ENCODE data around the gene DSTN. TPM values are rescaled to one million over a fixed set of nuclear protein-coding genes. Genes with fewer than 3 reads are reported as not detected.

The DSTN gene
- total RNA-seq, 1 experiment from 2014 or later: 110 TPM

GRCh38 chr20:17608701-17609497 lies 39.0 kb downstream of the DSTN start:
- no peaks in the 10 kb centered on the region for H3K9me3 Mint-ChIP-seq (ENCODE audit: low read depth, unreplicated experiment)
- no peaks in the 10 kb centered on the region for H3K27me3 Mint-ChIP-seq (ENCODE audit: unreplicated experiment)
- no peak for TF ChIP-seq CTCF (IDR thresholded peaks at IDR 0.05; ENCODE audit: unreplicated experiment)
- intact Hi-C loops (cut with micrococcal nuclease; ENCODE audit: unreplicated experiment): loop anchor here (5.0 kb wide), 1 partner anchor 72 kb away; no protein-coding TSS in a partner anchor
- H3K36me3 Mint-ChIP-seq (ENCODE audit: insufficient read depth, unreplicated experiment): peaks cover 11% of the 10 kb centered on the region
- peaks cover 7% of the 10 kb centered on the region for H3K4me1 Mint-ChIP-seq (ENCODE audit: low read depth, unreplicated experiment)
- CTCF ChIA-PET: no interaction called here
- no peak overlapping the region for H3K27ac Mint-ChIP-seq (ENCODE audit: unreplicated experiment)
- no TSS peak for BruUV-seq (replicated peaks)
- H3K4me3 Mint-ChIP-seq (ENCODE audit: low read depth, unreplicated experiment): no peak overlapping the region
- no peak for DNase-seq

- H3K9me3 Mint-ChIP-seq (ENCODE audit: low read depth, unreplicated experiment): no peaks in the 10 kb centered on the region
- H3K4me1 Mint-ChIP-seq (ENCODE audit: low read depth, unreplicated experiment): peaks cover 4% of the 10 kb centered on the region
- BruUV-seq (replicated peaks): no TSS peak
- intact Hi-C loops (cut with micrococcal nuclease; ENCODE audit: unreplicated experiment): loop anchor here (5.0 to 10.0 kb wide), 2 partner anchors 73 to 105 kb away; no protein-coding TSS in a partner anchor
- DNase-seq: no peak
- H3K4me3 Mint-ChIP-seq (ENCODE audit: low read depth, unreplicated experiment): no peak overlapping the region
- CTCF ChIA-PET: no interaction called here
- H3K27ac Mint-ChIP-seq (ENCODE audit: unreplicated experiment): no peak overlapping the region
- TF ChIP-seq CTCF (IDR thresholded peaks at IDR 0.05; ENCODE audit: unreplicated experiment): no peak
- H3K27me3 Mint-ChIP-seq (ENCODE audit: unreplicated experiment): no peaks in the 10 kb centered on the region
- peaks cover 16% of the 10 kb centered on the region for H3K36me3 Mint-ChIP-seq (ENCODE audit: insufficient read depth, unreplicated experiment)
Observed at GRCh38 chr20:17609811-17610377, 40.0 kb downstream of the DSTN start.

DNA sequence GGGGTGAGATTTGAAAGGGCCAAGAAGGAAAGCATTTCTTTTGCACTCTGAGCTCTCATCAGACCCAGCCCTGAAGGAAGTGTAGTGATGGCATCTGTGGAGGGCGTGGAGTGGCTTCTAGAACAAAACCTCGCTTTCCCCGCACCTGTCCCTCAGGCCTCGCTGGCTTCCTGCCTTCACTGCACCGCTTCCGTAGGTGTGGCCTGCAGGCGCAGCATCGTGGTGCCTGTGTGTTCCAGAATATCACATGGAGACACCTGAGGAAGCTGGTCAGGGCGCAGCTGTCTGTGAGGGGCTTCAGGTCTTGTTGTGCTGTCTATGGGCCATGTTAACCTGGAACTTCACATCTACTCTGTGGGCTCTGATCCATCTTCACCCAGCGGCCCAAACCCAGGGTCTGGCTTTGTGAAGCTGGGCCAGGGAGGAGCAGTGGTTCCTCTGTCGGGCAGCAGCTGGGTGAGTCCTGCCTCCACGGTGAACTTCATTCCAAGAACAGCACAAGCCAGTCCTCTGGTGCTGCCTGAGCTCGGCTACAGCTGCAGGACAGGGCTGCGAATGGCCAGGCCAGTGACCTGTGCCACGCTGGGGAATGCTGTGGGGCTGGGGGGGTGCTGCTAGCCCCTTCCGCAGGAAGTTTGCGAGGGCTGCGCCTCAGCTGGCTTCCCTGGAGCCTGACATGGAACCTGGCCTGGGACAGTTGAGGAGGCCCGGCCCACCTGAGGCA lies 40.9 kb downstream of the DSTN start:
- Mint-ChIP-seq H3K4me3 (ENCODE audit: low read depth, unreplicated experiment) (no peak overlapping the region), H3K4me1 (ENCODE audit: low read depth, unreplicated experiment) (no peaks in the 10 kb centered on the region), H3K27me3 (ENCODE audit: unreplicated experiment) (no peaks in the 10 kb centered on the region), H3K36me3 (ENCODE audit: insufficient read depth, unreplicated experiment) (peaks cover 17% of the 10 kb centered on the region), H3K9me3 (ENCODE audit: low read depth, unreplicated experiment) (no peaks in the 10 kb centered on the region), H3K27ac (ENCODE audit: unreplicated experiment) (no peak overlapping the region)
- TF ChIP-seq CTCF (IDR thresholded peaks at IDR 0.05; ENCODE audit: unreplicated experiment): no peak
- intact Hi-C loops (cut with micrococcal nuclease; ENCODE audit: unreplicated experiment): loop anchor here (10.0 kb wide), 1 partner anchor 106 kb away; no protein-coding TSS in a partner anchor
- CTCF ChIA-PET: no interaction called here
- no TSS peak for BruUV-seq (replicated peaks)
- DNase-seq: no peak

- no peaks in the 10 kb centered on the region for H3K4me1 Mint-ChIP-seq (ENCODE audit: low read depth, unreplicated experiment)
- no peak for DNase-seq
- H3K27ac Mint-ChIP-seq (ENCODE audit: unreplicated experiment): no peak overlapping the region
- intact Hi-C loops (cut with micrococcal nuclease; ENCODE audit: unreplicated experiment): loop anchor here (10.0 kb wide), 1 partner anchor 106 kb away; no protein-coding TSS in a partner anchor
- peaks cover 17% of the 10 kb centered on the region for H3K36me3 Mint-ChIP-seq (ENCODE audit: insufficient read depth, unreplicated experiment)
- TF ChIP-seq CTCF (IDR thresholded peaks at IDR 0.05; ENCODE audit: unreplicated experiment): no peak
- BruUV-seq (replicated peaks): no TSS peak
- CTCF ChIA-PET: no interaction called here
- no peaks in the 10 kb centered on the region for H3K9me3 Mint-ChIP-seq (ENCODE audit: low read depth, unreplicated experiment)
- H3K4me3 Mint-ChIP-seq (ENCODE audit: low read depth, unreplicated experiment): no peak overlapping the region
- no peaks in the 10 kb centered on the region for H3K27me3 Mint-ChIP-seq (ENCODE audit: unreplicated experiment)
Observed at GRCh38 chr20:17611290-17611539, 41.3 kb downstream of the DSTN start.
